Measurements from ENCODE around the gene NIM1K. TPM values are rescaled to one million over a fixed set of nuclear protein-coding genes. Genes with fewer than 3 reads are reported as not detected.

The NIM1K gene
- total and polyA plus RNA-seq, 10 of the 15 experiments (the other 5 are each of a cell fraction or from before 2014, with no cell fraction given), result 0.27 to 1.7 (median 0.66) TPM

DNA sequence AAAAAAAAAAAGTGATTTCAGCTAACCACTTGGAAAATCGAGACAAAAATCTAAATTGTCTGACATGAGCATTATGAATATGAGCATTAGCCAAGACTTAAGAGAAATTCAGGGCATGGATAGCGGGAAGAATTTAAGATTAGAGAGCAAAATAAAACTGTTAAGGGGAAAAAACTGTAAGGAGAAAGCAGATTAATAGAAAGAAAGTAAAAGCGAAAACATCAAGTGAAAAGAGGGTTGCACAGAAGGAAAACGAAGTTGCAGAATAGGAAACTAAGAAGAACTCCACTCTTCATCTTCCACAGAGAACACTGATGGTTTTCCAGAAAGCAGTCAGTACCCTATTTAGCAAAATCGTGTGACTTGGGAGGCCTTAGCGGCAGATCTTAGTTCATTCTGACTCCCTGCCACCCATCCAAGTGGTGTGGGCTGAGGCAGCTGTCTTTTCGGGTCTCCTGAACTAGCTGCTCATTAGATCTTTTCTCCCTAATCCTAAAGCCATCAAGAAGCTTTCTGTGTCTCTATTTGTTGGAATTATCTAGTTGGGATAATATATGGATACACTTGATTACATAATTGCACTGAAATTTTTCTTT is 3.7 kb downstream of the NIM1K start:
- Histone ChIP-seq H3K4me2 (ENCODE audit: control insufficient read depth, insufficient read depth) (peak overlapping the region; percentile 4; the same call in 1 of the 2 replicates), H3K9me3 (replicated peaks; ENCODE audit: control insufficient read depth, insufficient read depth, low read length) (no peaks in the 10 kb centered on the region; the same call in 2 of the 3 replicates), H3K4me1 (ENCODE audit: control insufficient read depth, insufficient read depth, low read length) (peaks cover 12% of the 10 kb centered on the region), H3K36me3 (ENCODE audit: control insufficient read depth in 2 of 2, insufficient read depth in 2 of 2, low read length in 1 of 2) (no peaks in the 10 kb centered on the region), H3K4me3 (peak overlapping the region; percentile 41; the same call in 1 of the 2 replicates), H3K27ac (ENCODE audit: control insufficient read depth, insufficient read depth) (no peak overlapping the region), H4K20me1 (ENCODE audit: control insufficient read depth, insufficient read depth) (no peaks in the 10 kb centered on the region), H3K9ac (ENCODE audit: control insufficient read depth, insufficient read depth, low read length) (no peak overlapping the region), H2AFZ (ENCODE audit: control insufficient read depth, low read depth, low read length) (peak overlapping the region; percentile 13), H3K27me3 (replicated peaks in 1 of 2; ENCODE audit: control insufficient read depth in 2 of 2, insufficient read depth in 2 of 2, low read length in 1 of 2) (no peaks in the 10 kb centered on the region), H3K79me2 (ENCODE audit: control insufficient read depth, insufficient read depth, low read length) (no peaks in the 10 kb centered on the region)
- FAIRE-seq (no peak), DNase-seq (ENCODE audit: low read depth, low spot score) (no peak), ATAC-seq (no peak)
- BruUV-seq (replicated peaks), result no TSS peak
- intact Hi-C loops (cut with micrococcal nuclease; ENCODE audit: unreplicated experiment), result no loop called here
- ChIA-PET SMC1A (ENCODE audit: uncharacterized antibody, unreplicated experiment) (interaction anchor here (0.6 to 1.5 kb wide), 2 partner anchors 23 to 53 kb away, joined by 3 read pairs; no protein-coding TSS in a partner anchor), RAD21 (ENCODE audit: unreplicated experiment) (interaction anchor here (0.9 to 1.1 kb wide), 2 partner anchors 37 to 38 kb away, joined by 3 to 4 read pairs; no protein-coding TSS in a partner anchor), CTCF (interaction anchor here (0.7 to 1.0 kb wide), 2 partner anchors 21 to 287 kb away, joined by 3 read pairs; no protein-coding TSS in a partner anchor), POLR2A (interaction anchor here (0.5 to 0.6 kb wide), 2 partner anchors 28 to 205 kb away, joined by 3 read pairs; no protein-coding TSS in a partner anchor)
- 72% methylated on average over 7 of the region's 7 CpGs for WGBS (ENCODE audit: insufficient coverage, insufficient replicate concordance, low lambda C conversion rate, missing lambda C conversion rate)
- TF ChIP-seq PAX8 (IDR thresholded peaks at IDR 0.05) (no peak), SMAD5 (IDR thresholded peaks at IDR 0.05; ENCODE audit: low read depth) (no peak), MEF2A (IDR thresholded peaks at IDR 0.05; ENCODE audit: insufficient read depth, low read depth, low read length) (no peak), WRNIP1 (IDR thresholded peaks at IDR 0.05; ENCODE audit: borderline replicate concordance, low read depth, low read length) (no peak)
- TF ChIP-seq, protein P1, sequence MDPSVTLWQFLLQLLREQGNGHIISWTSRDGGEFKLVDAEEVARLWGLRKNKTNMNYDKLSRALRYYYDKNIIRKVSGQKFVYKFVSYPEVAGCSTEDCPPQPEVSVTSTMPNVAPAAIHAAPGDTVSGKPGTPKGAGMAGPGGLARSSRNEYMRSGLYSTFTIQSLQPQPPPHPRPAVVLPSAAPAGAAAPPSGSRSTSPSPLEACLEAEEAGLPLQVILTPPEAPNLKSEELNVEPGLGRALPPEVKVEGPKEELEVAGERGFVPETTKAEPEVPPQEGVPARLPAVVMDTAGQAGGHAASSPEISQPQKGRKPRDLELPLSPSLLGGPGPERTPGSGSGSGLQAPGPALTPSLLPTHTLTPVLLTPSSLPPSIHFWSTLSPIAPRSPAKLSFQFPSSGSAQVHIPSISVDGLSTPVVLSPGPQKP (IDR thresholded peaks at IDR 0.05; ENCODE audit: low read depth, low read length), result no peak
- in situ Hi-C loops (cut with MboI), result no loop called here

DNA sequence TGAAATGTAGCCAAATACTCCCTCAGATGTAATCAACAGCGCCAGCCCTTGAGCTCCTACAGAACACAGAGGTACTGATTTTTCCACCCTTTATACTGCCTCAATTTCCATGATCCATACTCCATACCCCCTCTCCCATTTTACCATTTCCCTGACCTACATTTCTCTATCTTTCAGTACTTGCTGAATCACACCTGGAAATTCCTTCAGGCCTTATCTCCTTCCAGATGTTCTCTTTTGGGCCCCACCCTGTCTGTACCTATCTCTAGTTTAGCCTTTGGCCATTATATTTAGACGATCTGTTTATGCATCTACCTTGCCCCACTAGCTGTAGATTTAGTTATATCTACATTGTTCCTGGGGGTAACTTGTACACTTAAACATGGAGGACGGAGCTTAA is 5.5 kb downstream of the NIM1K start:
- H4K20me1 ChIP-seq (ENCODE audit: control insufficient read depth, insufficient read depth), result no peaks in the 10 kb centered on the region
- WGBS (ENCODE audit: insufficient coverage, insufficient replicate concordance, low lambda C conversion rate, missing lambda C conversion rate), result 64% methylated on average over 3 of the region's 3 CpGs
- H2AFZ ChIP-seq (ENCODE audit: control insufficient read depth, low read depth, low read length), result no peak overlapping the region
- SMC1A ChIA-PET (ENCODE audit: uncharacterized antibody, unreplicated experiment), result interaction anchor here (0.9 to 1.2 kb wide), 2 partner anchors 30 to 109 kb away, joined by 3 read pairs; no protein-coding TSS in a partner anchor
- no peak for TF ChIP-seq MYC (IDR thresholded peaks at IDR 0.05; ENCODE audit: insufficient read depth, insufficient read length, insufficient replicate concordance, low read length, severe bottlenecking)
- no peaks in the 10 kb centered on the region for H3K36me3 ChIP-seq (ENCODE audit: control insufficient read depth in 2 of 2, insufficient read depth in 2 of 2, low read length in 1 of 2)
- H3K79me2 ChIP-seq (ENCODE audit: control insufficient read depth, insufficient read depth, low read length), result no peaks in the 10 kb centered on the region
- FAIRE-seq (no peak), DNase-seq (ENCODE audit: low read depth, low spot score) (no peak), ATAC-seq (no peak)
- no TSS peak for BruUV-seq (replicated peaks)
- intact Hi-C loops (cut with micrococcal nuclease; ENCODE audit: unreplicated experiment) (no loop called here), in situ Hi-C loops (cut with MboI) (no loop called here)
- no peak overlapping the region for H3K4me2 ChIP-seq (ENCODE audit: control insufficient read depth, insufficient read depth)
- CTCF ChIA-PET, result no interaction called here
- H3K27ac ChIP-seq (ENCODE audit: control insufficient read depth, insufficient read depth), result no peak overlapping the region
- RAD21 ChIA-PET (ENCODE audit: unreplicated experiment), result no interaction called here
- H3K4me3 ChIP-seq, result no peak overlapping the region
- no peaks in the 10 kb centered on the region; the same call in 2 of the 3 replicates for H3K9me3 ChIP-seq (replicated peaks; ENCODE audit: control insufficient read depth, insufficient read depth, low read length)
- peaks cover 13% of the 10 kb centered on the region for H3K4me1 ChIP-seq (ENCODE audit: control insufficient read depth, insufficient read depth, low read length)
- H3K27me3 ChIP-seq (replicated peaks in 1 of 2; ENCODE audit: control insufficient read depth in 2 of 2, insufficient read depth in 2 of 2, low read length in 1 of 2), result no peaks in the 10 kb centered on the region
- no peak overlapping the region for H3K9ac ChIP-seq (ENCODE audit: control insufficient read depth, insufficient read depth, low read length)
- POLR2A ChIA-PET, result no interaction called here
